Activated CD4-positive, alpha-beta T cell treated with anti-CD3 and anti-CD28 coated beads, Interleukin-2, amount 50 U/mL, for 4 hours (primary cell): ENCODE data around the gene RNF146.
A peak's percentile ranks its signal among the peaks of the same experiment; 100 is the strongest.
"Not testable (repeated sequence)": the region's sequence is repeated elsewhere in the genome, so short reads cannot be mapped to it uniquely, and the experiment has no call there.

Experiments used
- DNase-seq, 2 experiments: peaks; one replicate each; pipeline ENCODE4 v3.0.0-alpha.2; 2020

The RNF146 gene, protein sequence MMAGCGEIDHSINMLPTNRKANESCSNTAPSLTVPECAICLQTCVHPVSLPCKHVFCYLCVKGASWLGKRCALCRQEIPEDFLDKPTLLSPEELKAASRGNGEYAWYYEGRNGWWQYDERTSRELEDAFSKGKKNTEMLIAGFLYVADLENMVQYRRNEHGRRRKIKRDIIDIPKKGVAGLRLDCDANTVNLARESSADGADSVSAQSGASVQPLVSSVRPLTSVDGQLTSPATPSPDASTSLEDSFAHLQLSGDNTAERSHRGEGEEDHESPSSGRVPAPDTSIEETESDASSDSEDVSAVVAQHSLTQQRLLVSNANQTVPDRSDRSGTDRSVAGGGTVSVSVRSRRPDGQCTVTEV

DNA sequence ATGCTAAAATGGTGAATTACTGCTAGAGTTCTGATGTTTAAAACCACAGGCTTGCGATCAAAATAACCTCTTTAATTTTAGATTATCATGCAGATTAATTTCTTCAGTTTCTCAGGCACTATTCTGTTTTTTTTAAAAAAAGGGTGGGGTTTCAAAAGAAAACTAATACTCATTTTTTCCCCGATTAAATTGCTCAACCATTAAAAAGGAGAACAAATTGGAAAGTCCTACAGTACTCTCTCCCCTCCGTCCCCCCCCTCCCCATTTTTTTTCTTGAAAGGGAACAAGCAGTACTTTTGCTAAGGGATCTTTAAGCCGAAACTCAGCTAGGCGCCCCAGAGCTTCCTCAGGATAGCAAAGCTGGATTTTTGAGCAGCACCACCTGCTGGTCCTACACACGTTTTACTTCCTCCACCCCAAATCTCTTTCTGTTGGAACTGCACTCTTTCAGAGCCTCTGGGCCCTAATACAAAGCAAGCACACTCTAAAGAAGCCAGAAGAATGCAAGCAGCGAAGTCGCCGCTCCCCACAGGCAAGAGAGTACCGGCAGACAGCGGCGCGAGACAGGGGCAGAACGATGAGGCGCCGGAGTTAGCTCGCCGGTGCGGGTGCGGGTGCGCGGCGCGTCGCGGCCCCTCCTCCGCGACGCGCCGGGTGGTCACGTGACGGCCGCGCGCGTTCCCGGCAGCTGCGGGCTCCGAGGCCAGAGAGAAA is at the start of gene RNF146:
Gene RNF146 (plus strand): TSS at position 687 of the 714 bp plus-strand sequence. CDS start 13,475 bp downstream, outside the sequence.
- DNase-seq: peak; percentile 53

DNA sequence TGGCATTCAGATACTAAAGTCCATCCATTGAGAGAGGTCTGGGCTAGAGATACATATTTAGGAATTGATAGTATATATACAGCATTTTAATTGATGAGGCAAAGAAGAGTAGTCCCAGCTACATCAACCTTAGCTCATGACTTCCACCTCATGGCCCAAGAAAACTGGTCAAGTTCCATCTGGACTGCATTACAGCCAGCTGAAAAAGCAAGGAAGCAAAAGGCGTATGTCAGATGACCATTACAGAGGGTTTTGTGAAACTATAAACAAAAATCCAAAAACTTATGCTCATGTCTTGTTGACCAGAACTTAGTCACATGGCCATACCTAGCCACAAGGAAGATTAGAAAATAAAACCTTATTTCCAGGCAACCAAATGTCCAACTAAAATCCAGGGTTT is 46.8 kb upstream of the RNF146 start:
- DNase-seq: no peak

GRCh38 chr6:127221201-127221600 is 45.5 kb upstream of the RNF146 start:
- no peak for DNase-seq

- DNase-seq: no peak
Observed at GRCh38 chr6:127222418-127222817, 44.2 kb upstream of the RNF146 start.

- DNase-seq: no peak
Observed at GRCh38 chr6:127225497-127225896, 41.2 kb upstream of the RNF146 start.

GRCh38 chr6:127233819-127234218 is 32.8 kb upstream of the RNF146 start:
- DNase-seq: not testable (repeated sequence)

DNA sequence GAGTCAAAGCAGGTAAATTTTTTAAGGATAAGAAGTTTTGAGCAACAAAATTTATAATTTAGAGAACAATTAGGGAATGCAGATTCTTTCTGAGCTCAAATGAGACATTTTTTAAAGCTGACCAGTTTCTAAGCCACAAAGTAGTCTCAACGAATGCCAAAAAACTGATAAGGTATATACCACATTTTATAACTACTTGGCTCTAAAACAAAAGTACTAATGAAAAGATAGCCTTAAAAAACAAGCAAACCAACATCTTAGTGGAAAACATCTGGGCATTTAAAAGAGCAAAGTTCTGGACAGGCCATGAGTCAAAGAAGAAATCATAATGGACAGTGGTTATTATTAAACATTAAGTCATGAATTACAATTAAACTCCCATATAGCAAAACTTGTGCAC is 23.2 kb upstream of the RNF146 start:
- no peak for DNase-seq

GRCh38 chr6:127247114-127248096 is 19.3 kb upstream of the RNF146 start:
- DNase-seq: no peak

GRCh38 chr6:127249621-127250020 is 17.0 kb upstream of the RNF146 start:
- no peak for DNase-seq

DNA sequence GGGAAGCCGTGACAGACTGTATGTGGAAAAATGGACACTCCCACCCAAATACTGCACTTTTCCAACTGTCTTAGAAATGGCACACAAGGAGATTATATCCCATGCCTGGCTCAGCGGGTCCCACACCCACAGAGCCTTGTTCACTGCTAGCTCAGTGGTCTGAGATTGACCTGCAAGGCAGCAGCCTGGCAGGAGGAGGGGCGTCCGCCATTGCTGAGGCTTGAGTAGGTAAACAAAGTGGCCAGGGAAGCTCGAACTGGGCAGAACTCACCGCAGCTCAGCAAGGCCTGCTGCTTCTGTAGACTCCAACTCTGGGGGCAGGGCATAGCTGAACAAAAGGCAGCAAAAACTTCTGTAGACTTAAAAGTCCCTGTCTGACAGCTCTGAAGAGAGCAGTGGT is 11.4 kb upstream of the RNF146 start:
- DNase-seq: no peak

GRCh38 chr6:127262896-127263295 is 3.8 kb upstream of the RNF146 start:
- DNase-seq: no peak

- no peak for DNase-seq
Observed at GRCh38 chr6:127263481-127263880, 3.2 kb upstream of the RNF146 start.

DNA sequence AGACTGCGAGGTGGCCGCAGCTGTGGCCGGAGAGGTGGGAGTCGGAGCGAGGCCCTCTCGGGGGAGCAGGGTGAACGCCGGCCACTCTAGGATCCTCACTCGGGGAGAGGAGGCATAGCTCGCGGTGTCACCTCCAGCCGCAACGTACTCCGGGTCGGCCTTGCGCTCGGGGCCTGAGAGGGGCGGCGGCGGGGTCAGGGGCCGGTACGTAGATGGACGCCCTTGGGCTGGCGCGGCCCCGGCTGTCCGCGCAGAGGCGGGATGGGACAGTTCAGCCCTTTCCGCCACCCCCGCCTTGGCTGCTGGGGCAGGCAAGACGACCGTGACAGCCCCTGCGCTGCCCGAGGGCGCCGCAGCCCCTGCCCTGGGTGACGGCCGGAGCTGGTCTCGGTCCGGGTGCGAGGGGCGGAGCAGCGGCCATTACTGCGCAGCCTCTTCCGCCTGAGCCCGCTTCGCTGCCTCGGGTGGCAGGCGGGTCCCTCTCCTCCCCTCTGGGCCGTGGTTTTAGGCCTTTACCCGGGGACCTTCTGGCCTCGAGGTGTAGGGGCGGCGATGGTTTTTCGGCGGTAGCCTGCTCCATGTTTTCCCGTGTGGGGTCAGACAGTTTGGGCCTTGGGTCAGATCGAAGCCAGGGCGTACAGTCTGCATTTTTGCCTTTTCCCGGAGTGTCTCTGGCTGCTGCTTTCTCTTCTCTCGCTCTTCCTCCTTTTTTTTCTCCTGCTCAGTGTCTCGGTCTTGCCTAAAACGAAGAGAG is 405 bp downstream of the RNF146 start:
- peak; percentile 11 to 34 for DNase-seq

GRCh38 chr6:127267646-127268625 is 1.3 kb downstream of the RNF146 start:
- DNase-seq: no peak

DNA sequence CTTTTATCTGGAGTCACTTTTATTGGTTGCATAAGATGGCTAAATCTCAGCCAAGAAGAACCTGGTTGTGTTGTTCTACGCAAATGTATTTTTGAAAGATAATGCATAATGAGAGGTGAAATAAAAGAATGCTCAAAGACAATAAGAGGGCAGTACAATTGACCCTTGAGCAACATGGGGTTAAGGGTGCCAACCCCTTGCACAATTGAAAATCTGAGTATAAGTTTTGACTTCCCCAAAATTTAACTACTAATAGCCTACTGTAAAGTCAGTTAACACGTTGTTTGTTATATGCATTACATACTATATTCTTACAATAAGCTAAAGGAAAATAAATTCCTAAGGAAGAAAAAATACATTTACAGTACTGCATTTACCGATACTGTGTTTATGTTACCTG is 5.9 kb downstream of the RNF146 start:
- DNase-seq: no peak

DNA sequence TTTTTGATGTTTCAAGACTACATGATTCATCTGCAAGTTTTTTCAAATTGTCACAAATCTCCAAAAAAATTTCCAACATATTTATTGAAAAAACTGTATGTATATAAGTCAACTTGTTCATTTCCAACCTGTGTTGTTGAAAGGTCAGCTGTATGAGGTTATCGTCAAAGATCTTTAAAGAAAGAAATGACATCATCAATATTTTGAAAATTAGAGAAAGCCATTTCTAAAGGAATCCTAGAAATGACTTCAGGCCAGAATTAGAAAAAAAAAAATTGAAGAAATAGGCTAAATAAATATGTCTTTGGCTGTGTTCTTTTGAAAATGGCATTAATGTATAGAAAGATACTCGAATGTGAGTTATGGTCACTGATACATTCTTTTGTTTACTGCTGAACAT is 6.8 kb downstream of the RNF146 start:
- no peak for DNase-seq

GRCh38 chr6:127276331-127276730 is 9.7 kb downstream of the RNF146 start:
- no peak for DNase-seq

GRCh38 chr6:127277878-127278843 is 11.5 kb downstream of the RNF146 start:
- no peak for DNase-seq

DNA sequence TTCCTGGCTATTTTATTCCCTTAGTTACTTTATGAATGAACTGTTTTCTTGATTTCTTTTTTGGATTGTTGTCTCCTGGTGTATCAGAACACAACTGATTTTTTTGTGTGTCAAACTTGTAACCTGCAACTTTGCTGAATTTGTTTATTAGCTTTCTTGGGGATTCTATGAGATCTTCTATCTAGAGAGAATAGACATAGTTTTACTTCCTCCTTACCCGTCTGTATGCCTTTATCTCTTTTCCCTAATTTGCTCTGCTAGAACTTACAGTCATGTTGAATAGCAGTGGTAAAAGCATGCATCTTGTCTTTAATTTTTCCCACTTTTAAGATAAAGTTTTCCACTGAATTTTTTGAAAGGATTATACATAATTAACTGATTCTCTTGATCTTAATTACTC is 13.2 kb downstream of the RNF146 start:
- no peak for DNase-seq

- DNase-seq: no peak
Observed at GRCh38 chr6:127282184-127282583, 15.5 kb downstream of the RNF146 start.
